GM12875 (cell line): ENCODE data around the gene POLD1.

ENCODE experiments used
- H3K4me3 ChIP-seq: one replicate; pipeline ENCODE4 v1.5.1; 2011; ENCODE audit warnings: low read depth, low read length, control low read depth
- CTCF ChIP-seq: IDR thresholded peaks from 2 replicates; pipeline ENCODE4 v1.5.1; 2011; ENCODE audit warnings: low read depth, mild to moderate bottlenecking, control low read depth, inconsistent platforms, low read length, moderate library complexity, borderline replicate concordance; ENCODE audit not compliant: insufficient read depth

Gene POLD1

DNA sequence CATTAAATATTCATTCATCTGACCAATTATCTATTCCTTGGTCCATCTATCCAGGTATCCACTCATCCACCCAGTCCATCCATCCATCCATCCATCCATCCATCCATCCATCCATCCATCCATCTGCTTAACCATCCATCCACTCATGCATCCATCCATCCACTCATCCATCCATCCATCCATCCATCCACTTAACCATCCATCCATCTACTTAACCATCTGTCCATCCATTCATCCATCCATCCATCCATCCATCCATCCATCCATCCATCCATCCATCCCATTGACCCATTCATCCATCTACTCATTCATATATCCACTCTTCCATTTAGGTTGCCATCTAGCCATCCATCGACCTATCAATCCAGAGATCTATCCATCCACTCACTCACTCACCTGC lies 59.9 kb downstream of the POLD1 start:
- H3K4me3 ChIP-seq, result no peak overlapping the region
- no peak for TF ChIP-seq CTCF

GRCh38 chr19:50447053-50447452 lies 62.9 kb downstream of the POLD1 start:
- no peak for TF ChIP-seq CTCF
- no peak overlapping the region for H3K4me3 ChIP-seq

DNA sequence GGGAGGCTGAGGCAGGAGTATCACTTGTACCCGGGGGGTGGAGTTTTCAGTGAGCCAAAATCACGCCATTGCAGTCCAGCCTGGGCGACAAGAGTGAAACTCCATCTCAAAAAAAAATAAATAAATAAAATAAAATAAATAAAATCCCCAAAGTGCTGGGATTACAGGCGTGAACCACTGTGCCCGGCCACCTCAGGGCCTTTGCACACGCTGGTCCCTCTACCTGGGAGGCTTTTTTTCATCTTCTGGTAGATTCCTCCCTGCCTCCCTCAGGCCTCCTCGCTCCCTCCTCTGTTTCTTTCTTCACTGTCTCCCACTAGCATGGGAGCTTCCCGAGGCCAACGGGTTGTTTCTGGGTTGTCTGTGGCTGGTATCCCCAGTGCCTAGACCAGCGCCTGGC lies 63.6 kb downstream of the POLD1 start:
- TF ChIP-seq CTCF, result no peak
- H3K4me3 ChIP-seq, result no peak overlapping the region

DNA sequence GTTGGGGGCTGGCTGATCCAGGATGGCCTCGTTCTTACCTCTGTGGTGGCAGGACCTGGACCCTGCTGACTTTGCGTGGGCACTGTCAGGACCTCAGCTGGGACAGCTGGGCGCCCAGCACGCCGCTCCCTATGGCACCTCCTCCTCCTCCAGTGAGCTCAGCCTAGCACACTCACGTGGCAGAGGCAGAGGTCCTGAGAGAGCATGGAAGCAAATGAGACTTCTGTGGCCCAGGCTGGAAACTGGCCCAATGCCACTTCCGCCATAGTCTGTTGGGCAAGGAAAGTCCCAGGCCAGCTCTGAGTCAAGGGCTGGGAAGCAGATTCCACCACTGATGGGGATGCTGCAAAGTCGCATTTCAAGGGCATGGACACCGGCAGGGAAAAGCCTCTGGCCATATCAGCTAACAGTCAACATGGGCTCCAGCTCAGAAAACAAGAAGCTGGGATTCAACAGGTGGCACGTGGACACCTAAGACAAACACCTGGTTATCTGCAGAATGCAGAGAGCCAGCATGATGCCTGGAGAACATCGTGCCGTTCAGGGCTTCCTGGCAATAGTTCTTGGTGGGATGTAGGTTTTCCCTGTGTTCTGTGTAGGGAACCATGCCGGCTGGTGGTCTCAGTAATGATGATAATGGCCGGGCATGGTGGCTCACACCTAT lies 65.2 kb downstream of the POLD1 start:
- no peak for TF ChIP-seq CTCF
- no peak overlapping the region for H3K4me3 ChIP-seq

GRCh38 chr19:50450369-50451222 lies 66.4 kb downstream of the POLD1 start:
- no peak for TF ChIP-seq CTCF
- no peak overlapping the region for H3K4me3 ChIP-seq

- TF ChIP-seq CTCF, result no peak
- no peak overlapping the region for H3K4me3 ChIP-seq
These were observed 67.0 kb downstream of the POLD1 start for GRCh38 chr19:50451223-50451534.

GRCh38 chr19:50453243-50453642 lies 69.1 kb downstream of the POLD1 start:
- no peak overlapping the region for H3K4me3 ChIP-seq
- no peak for TF ChIP-seq CTCF
